ENCODE data around the gene AHDC1. TPM values are rescaled to one million over a fixed set of nuclear protein-coding genes. Genes with fewer than 3 reads are reported as not detected.
A peak's percentile ranks its signal among the peaks of the same experiment; 100 is the strongest.

AHDC1 gene
- total RNA-seq, 1 experiment from 2014 or later: 18.4 TPM

- intact Hi-C loops (cut with micrococcal nuclease): loop anchor here (1.0 to 5.0 kb wide), 5 partner anchors 49 to 309 kb away; partner anchors contain the start of gene GPR3
- POLR2A ChIA-PET: interaction anchor here (0.6 to 1.5 kb wide), 7 partner anchors 49 to 448 kb away, joined by 3 to 6 read pairs (median 3); no protein-coding TSS in a partner anchor
- DNase-seq (ENCODE audit: unreplicated experiment): peak; percentile 64
- H3K27me3 Mint-ChIP-seq (ENCODE audit: insufficient read depth, unreplicated experiment): no peaks in the 10 kb centered on the region
- H3K9me3 Mint-ChIP-seq (ENCODE audit: unreplicated experiment): no peaks in the 10 kb centered on the region
- H3K4me1 Mint-ChIP-seq (ENCODE audit: insufficient read depth, unreplicated experiment): peaks cover 10% of the 10 kb centered on the region
- no TSS peak for BruUV-seq (replicated peaks)
- peak; percentile 96 for TF ChIP-seq CTCF (IDR thresholded peaks at IDR 0.05; ENCODE audit: unreplicated experiment)
- peak overlapping the region; percentile 22 for H3K4me3 Mint-ChIP-seq (ENCODE audit: unreplicated experiment)
- no peaks in the 10 kb centered on the region for H3K36me3 Mint-ChIP-seq (ENCODE audit: insufficient read depth, unreplicated experiment)
- CTCF ChIA-PET: interaction anchor here (0.6 to 8.0 kb wide), 65 partner anchors 10 to 645 kb away, joined by 3 to 160 read pairs (median 4); partner anchors contain the start of genes FAM76A, GPR3 and IFI6
- no peak overlapping the region for H3K27ac Mint-ChIP-seq (ENCODE audit: low read depth, unreplicated experiment)
These were observed 2.1 kb upstream of the AHDC1 start for GRCh38 chr1:27605796-27606707.

GRCh38 chr1:27605300-27605766 lies 1.4 kb upstream of the AHDC1 start:
- Mint-ChIP-seq H3K36me3 (ENCODE audit: insufficient read depth, unreplicated experiment) (no peaks in the 10 kb centered on the region), H3K27me3 (ENCODE audit: insufficient read depth, unreplicated experiment) (no peaks in the 10 kb centered on the region), H3K9me3 (ENCODE audit: unreplicated experiment) (no peaks in the 10 kb centered on the region), H3K4me1 (ENCODE audit: insufficient read depth, unreplicated experiment) (peaks cover 16% of the 10 kb centered on the region), H3K4me3 (ENCODE audit: unreplicated experiment) (peak overlapping the region; percentile 22), H3K27ac (ENCODE audit: low read depth, unreplicated experiment) (no peak overlapping the region)
- TF ChIP-seq CTCF (IDR thresholded peaks at IDR 0.05; ENCODE audit: unreplicated experiment): no peak
- intact Hi-C loops (cut with micrococcal nuclease): loop anchor here (5.0 kb wide), 1 partner anchor 308 kb away; no protein-coding TSS in a partner anchor
- DNase-seq (ENCODE audit: unreplicated experiment): no peak
- POLR2A ChIA-PET: interaction anchor here (0.6 to 2.1 kb wide), 6 partner anchors 48 to 447 kb away, joined by 3 to 15 read pairs (median 3); no protein-coding TSS in a partner anchor
- CTCF ChIA-PET: interaction anchor here (0.6 to 5.4 kb wide), 22 partner anchors 11 to 645 kb away, joined by 3 to 62 read pairs (median 5); partner anchors contain the start of gene GPR3
- BruUV-seq (replicated peaks): no TSS peak

- BruUV-seq (replicated peaks): no TSS peak
- H3K4me1 Mint-ChIP-seq (ENCODE audit: insufficient read depth, unreplicated experiment): peaks cover 22% of the 10 kb centered on the region
- ChIA-PET POLR2A (interaction anchor here (0.7 to 2.1 kb wide), 12 partner anchors 14 to 239 kb away, joined by 3 to 15 read pairs (median 3); partner anchors contain the start of gene WASF2), CTCF (interaction anchor here (0.6 to 5.4 kb wide), 20 partner anchors 12 to 306 kb away, joined by 3 to 62 read pairs (median 3); no protein-coding TSS in a partner anchor)
- no peak for TF ChIP-seq CTCF (IDR thresholded peaks at IDR 0.05; ENCODE audit: unreplicated experiment)
- H3K36me3 Mint-ChIP-seq (ENCODE audit: insufficient read depth, unreplicated experiment): no peaks in the 10 kb centered on the region
- H3K9me3 Mint-ChIP-seq (ENCODE audit: unreplicated experiment): no peaks in the 10 kb centered on the region
- peak overlapping the region; percentile 90 for H3K4me3 Mint-ChIP-seq (ENCODE audit: unreplicated experiment)
- no peaks in the 10 kb centered on the region for H3K27me3 Mint-ChIP-seq (ENCODE audit: insufficient read depth, unreplicated experiment)
- no peak overlapping the region for H3K27ac Mint-ChIP-seq (ENCODE audit: low read depth, unreplicated experiment)
- no peak for DNase-seq (ENCODE audit: unreplicated experiment)
- intact Hi-C loops (cut with micrococcal nuclease): loop anchor here (5.0 kb wide), 1 partner anchor 307 kb away; no protein-coding TSS in a partner anchor
These were observed 795 bp upstream of the AHDC1 start for GRCh38 chr1:27604579-27605299.

Data from MCF 10A (cell line).